Measurements from ENCODE around the gene ARHGAP27. TPM values are rescaled to one million over a fixed set of nuclear protein-coding genes. Genes with fewer than 3 reads are reported as not detected.

ARHGAP27 gene
- total RNA-seq, 1 experiment from 2014 or later, result 0.17 TPM

GRCh38 chr17:45425125-45425983 is 7.3 kb downstream of the ARHGAP27 start:
- Histone ChIP-seq H3K27me3 (replicated peaks; ENCODE audit: insufficient read depth, low read depth, low read length, poor library complexity) (peaks cover 20% of the 10 kb centered on the region), H3K9me3 (ENCODE audit: low read depth, low read length, poor library complexity, severe bottlenecking) (no peaks in the 10 kb centered on the region), H3K36me3 (ENCODE audit: insufficient read depth, low read length, poor library complexity, severe bottlenecking) (no peaks in the 10 kb centered on the region), H3K4me1 (ENCODE audit: insufficient read depth, low read length, poor library complexity, severe bottlenecking) (no peaks in the 10 kb centered on the region), H3K27ac (ENCODE audit: low read depth, low read length, poor library complexity, severe bottlenecking) (no peak overlapping the region), H3K4me3 (ENCODE audit: low read depth, low read length, poor library complexity, severe bottlenecking) (no peak overlapping the region)
- BruUV-seq (replicated peaks), result no TSS peak
- peak; percentile 55 for DNase-seq (ENCODE audit: low spot score)
- ChIA-PET POLR2A (ENCODE audit: low non-redundant PET) (no interaction called here), CTCF (interaction anchor here (0.7 kb wide), 1 partner anchor 206 kb away, joined by 4 read pairs; no protein-coding TSS in a partner anchor)
- TF ChIP-seq CTCF (conservative IDR thresholded peaks at IDR 0.05; ENCODE audit: low read depth, low read length) (0 out of 2 replicates have a peak, but pooled peaks have one; percentile 29), EZH2 (IDR thresholded peaks at IDR 0.05; ENCODE audit: borderline replicate concordance, low read depth, low read length, poor library complexity, severe bottlenecking) (no peak)
- intact Hi-C loops (cut with micrococcal nuclease; ENCODE audit: unreplicated experiment), result no loop called here

- no peak for DNase-seq (ENCODE audit: low spot score)
- POLR2A ChIA-PET (ENCODE audit: low non-redundant PET), result no interaction called here
- TF ChIP-seq EZH2 (IDR thresholded peaks at IDR 0.05; ENCODE audit: borderline replicate concordance, low read depth, low read length, poor library complexity, severe bottlenecking), result no peak
- Histone ChIP-seq H3K27me3 (replicated peaks; ENCODE audit: insufficient read depth, low read depth, low read length, poor library complexity) (peaks cover 14% of the 10 kb centered on the region), H3K4me1 (ENCODE audit: insufficient read depth, low read length, poor library complexity, severe bottlenecking) (no peaks in the 10 kb centered on the region), H3K4me3 (ENCODE audit: low read depth, low read length, poor library complexity, severe bottlenecking) (no peak overlapping the region), H3K9me3 (ENCODE audit: low read depth, low read length, poor library complexity, severe bottlenecking) (no peaks in the 10 kb centered on the region), H3K36me3 (ENCODE audit: insufficient read depth, low read length, poor library complexity, severe bottlenecking) (no peaks in the 10 kb centered on the region), H3K27ac (ENCODE audit: low read depth, low read length, poor library complexity, severe bottlenecking) (no peak overlapping the region)
- BruUV-seq (replicated peaks), result no TSS peak
- CTCF ChIA-PET, result no interaction called here
- intact Hi-C loops (cut with micrococcal nuclease; ENCODE audit: unreplicated experiment), result no loop called here
Observed at GRCh38 chr17:45424769-45425124, 7.9 kb downstream of the ARHGAP27 start.

DNA sequence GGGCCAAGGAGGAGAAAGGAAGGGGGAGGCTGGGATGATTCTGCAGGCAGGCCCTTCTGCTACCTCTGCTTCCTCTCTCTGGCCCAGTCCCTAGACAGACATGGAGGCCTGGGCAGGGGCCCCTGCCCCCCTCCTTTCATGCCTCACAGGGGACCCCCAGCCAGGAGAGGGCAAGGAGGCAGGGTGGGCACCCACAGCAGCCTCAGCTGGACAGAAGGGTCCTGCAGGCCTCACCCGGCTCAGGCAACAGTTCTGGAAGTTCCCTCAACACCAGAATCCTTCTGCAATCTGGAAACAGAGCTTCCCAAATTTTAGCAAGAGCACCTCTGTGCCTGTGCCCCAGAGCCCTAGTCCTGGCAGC is 8.7 kb downstream of the ARHGAP27 start:
- Histone ChIP-seq H3K4me1 (ENCODE audit: insufficient read depth, low read length, poor library complexity, severe bottlenecking) (no peaks in the 10 kb centered on the region), H3K36me3 (ENCODE audit: insufficient read depth, low read length, poor library complexity, severe bottlenecking) (no peaks in the 10 kb centered on the region), H3K27me3 (replicated peaks; ENCODE audit: insufficient read depth, low read depth, low read length, poor library complexity) (peaks cover 6% of the 10 kb centered on the region), H3K4me3 (ENCODE audit: low read depth, low read length, poor library complexity, severe bottlenecking) (no peak overlapping the region), H3K9me3 (ENCODE audit: low read depth, low read length, poor library complexity, severe bottlenecking) (no peaks in the 10 kb centered on the region), H3K27ac (ENCODE audit: low read depth, low read length, poor library complexity, severe bottlenecking) (no peak overlapping the region)
- BruUV-seq (replicated peaks), result no TSS peak
- no peak for DNase-seq (ENCODE audit: low spot score)
- TF ChIP-seq CTCF (conservative IDR thresholded peaks at IDR 0.05; ENCODE audit: low read depth, low read length) (no peak), EZH2 (IDR thresholded peaks at IDR 0.05; ENCODE audit: borderline replicate concordance, low read depth, low read length, poor library complexity, severe bottlenecking) (no peak)
- POLR2A ChIA-PET (ENCODE audit: low non-redundant PET), result no interaction called here
- intact Hi-C loops (cut with micrococcal nuclease; ENCODE audit: unreplicated experiment), result no loop called here
- CTCF ChIA-PET, result no interaction called here
